Stimulated activated CD8-positive, alpha-beta memory T cell treated with anti-CD3 and anti-CD28 coated beads, Interleukin-7, amount 100 ng/mL, for 1 hour (primary cell): ENCODE results near the gene SHB.

Experiments
- DNase-seq, 2 donors: peaks; one replicate each; pipeline ENCODE4 v3.0.0-alpha.2; 2020; ENCODE audit warnings: low read depth in 2 of 2

SHB gene

GRCh38 chr9:37935096-37935495 is 133.9 kb downstream of the SHB start:
- DNase-seq: no peak

- DNase-seq: no peak
Measured at GRCh38 chr9:37931592-37931991, 137.4 kb downstream of the SHB start.

GRCh38 chr9:37929441-37929895 is 139.6 kb downstream of the SHB start:
- DNase-seq: no peak

- DNase-seq: no peak
Measured at GRCh38 chr9:37928552-37929430, 140.2 kb downstream of the SHB start.

- DNase-seq: no peak
Measured at GRCh38 chr9:37927601-37928551, 141.2 kb downstream of the SHB start.

- DNase-seq: no peak
Measured at GRCh38 chr9:37927132-37927531, 141.9 kb downstream of the SHB start.

GRCh38 chr9:37926737-37927118 is 142.3 kb downstream of the SHB start:
- no peak for DNase-seq

GRCh38 chr9:37925786-37926736 is 143.0 kb downstream of the SHB start:
- DNase-seq: no peak

GRCh38 chr9:37925006-37925405 is 144.0 kb downstream of the SHB start:
- no peak for DNase-seq

GRCh38 chr9:37924538-37924937 is 144.5 kb downstream of the SHB start:
- no peak for DNase-seq

GRCh38 chr9:37923796-37924427 is 145.1 kb downstream of the SHB start:
- DNase-seq: no peak

GRCh38 chr9:37923118-37923795 is 145.8 kb downstream of the SHB start:
- DNase-seq: no peak

GRCh38 chr9:37922363-37923117 is 146.5 kb downstream of the SHB start:
- DNase-seq: no peak

- DNase-seq: no peak
Measured at GRCh38 chr9:37921546-37922300, 147.3 kb downstream of the SHB start.

- no peak for DNase-seq
Measured at GRCh38 chr9:37921168-37921510, 147.9 kb downstream of the SHB start.

GRCh38 chr9:37920471-37921167 is 148.4 kb downstream of the SHB start:
- DNase-seq: no peak

- DNase-seq: no peak
Measured at GRCh38 chr9:37919956-37920335, 149.1 kb downstream of the SHB start.

- DNase-seq: no peak
Measured at GRCh38 chr9:37919246-37919955, 149.6 kb downstream of the SHB start.
